Neuronal stem cell (in vitro differentiated cells): Measurements from ENCODE around the gene BCAN.
A peak's percentile ranks its signal among the peaks of the same experiment; 100 is the strongest.

Source experiments
- DNase-seq: peaks from one replicate; pipeline ENCODE4 v3.0.0-alpha.2; 2013; ENCODE audit warnings: low spot score
- H2AFZ ChIP-seq: one replicate; pipeline ENCODE4 v1.6.1; 2013; ENCODE audit warnings: mild to moderate bottlenecking, low read length, inconsistent platforms
- H2AK5ac ChIP-seq: 2 replicates; pipeline ENCODE4 v1.6.1; 2013; ENCODE audit warnings: low read depth, mild to moderate bottlenecking, inconsistent platforms, low read length, moderate library complexity, mixed read lengths
- H2BK120ac ChIP-seq: 2 replicates; pipeline ENCODE4 v1.6.1; 2013; ENCODE audit warnings: low read depth, mild to moderate bottlenecking, inconsistent platforms, low read length, moderate library complexity, mixed read lengths
- H2BK12ac ChIP-seq: one replicate; pipeline ENCODE4 v1.6.1; 2013; ENCODE audit warnings: low read length, inconsistent platforms
- H2BK15ac ChIP-seq: 2 replicates; pipeline ENCODE4 v1.6.1; 2013; ENCODE audit warnings: mild to moderate bottlenecking, low read length, inconsistent platforms, mixed read lengths
- H2BK5ac ChIP-seq: one replicate; pipeline ENCODE4 v1.6.1; 2013; ENCODE audit warnings: inconsistent platforms, mild to moderate bottlenecking, low read length, moderate library complexity
- H3K14ac ChIP-seq: one replicate; pipeline ENCODE4 v1.6.1; 2013; ENCODE audit warnings: low read length, inconsistent platforms
- H3K18ac ChIP-seq: 2 replicates; pipeline ENCODE4 v1.6.1; 2013; ENCODE audit warnings: low read length, inconsistent platforms
- H3K23ac ChIP-seq: 2 replicates; pipeline ENCODE4 v1.6.1; 2013; ENCODE audit warnings: low read depth, mild to moderate bottlenecking, mixed read lengths, low read length, inconsistent platforms; ENCODE audit not compliant: poor library complexity
- H3K27ac ChIP-seq: replicated peaks from 3 replicates; pipeline ENCODE4 v1.5.1; 2013; ENCODE audit warnings: low read length, inconsistent platforms
- H3K27me3 ChIP-seq, 3 experiments: 2 replicates each; pipeline ENCODE4 v1.6.1; 2013; ENCODE audit warnings: low read length in 3 of 3, mild to moderate bottlenecking in 2 of 3, inconsistent platforms in 1 of 3, low read depth in 1 of 3, mixed read lengths in 1 of 3, moderate library complexity in 1 of 3; ENCODE audit not compliant: control insufficient read depth in 3 of 3, insufficient read depth in 3 of 3
- H3K36me3 ChIP-seq, 2 donors: replicated peaks in 1 of 2; 2 replicates each; pipeline ENCODE4 v1.6.1; 2013; ENCODE audit warnings: low read length in 2 of 2; ENCODE audit not compliant: control insufficient read depth in 2 of 2, insufficient read depth in 2 of 2
- H3K4ac ChIP-seq: 2 replicates; pipeline ENCODE4 v1.6.1; 2013; ENCODE audit warnings: inconsistent platforms, mild to moderate bottlenecking, low read length, moderate library complexity
- H3K4me1 ChIP-seq, 2 donors: 1 replicate in 1 of 2; 2 replicates in 1 of 2; pipeline ENCODE4 v1.6.1; 2013; ENCODE audit warnings: low read length in 2 of 2, low read depth in 1 of 2; ENCODE audit not compliant: control insufficient read depth in 2 of 2, insufficient read depth in 1 of 2
- H3K4me2 ChIP-seq: one replicate; pipeline ENCODE4 v1.6.1; 2013; ENCODE audit warnings: mild to moderate bottlenecking, low read length, inconsistent platforms; ENCODE audit not compliant: insufficient read depth, poor library complexity, severe bottlenecking
- H3K4me3 ChIP-seq, 2 donors: 2 replicates each; pipeline ENCODE4 v1.5.1; 2013; ENCODE audit warnings: low read length in 2 of 2, mild to moderate bottlenecking in 2 of 2, inconsistent platforms in 1 of 2, moderate library complexity in 1 of 2
- H3K79me1 ChIP-seq: one replicate; pipeline ENCODE4 v1.6.1; 2013; ENCODE audit warnings: low read depth, mild to moderate bottlenecking, inconsistent platforms, low read length, moderate library complexity
- H3K9ac ChIP-seq: one replicate; pipeline ENCODE4 v1.6.1; 2013; ENCODE audit warnings: mild to moderate bottlenecking, low read depth, low read length, inconsistent platforms; ENCODE audit not compliant: poor library complexity
- H3K9me3 ChIP-seq, 2 donors: replicated peaks in 1 of 2; 2 replicates each; pipeline versions ENCODE3 to v1.6.1; 2013; ENCODE audit warnings: low read length in 2 of 2, mild to moderate bottlenecking in 2 of 2, inconsistent platforms in 1 of 2, low read depth in 1 of 2, mixed read lengths in 1 of 2, moderate library complexity in 1 of 2; ENCODE audit not compliant: control insufficient read depth in 2 of 2, insufficient read depth in 1 of 2
- H4K8ac ChIP-seq: one replicate; pipeline ENCODE4 v1.6.1; 2013; ENCODE audit warnings: low read depth, mild to moderate bottlenecking, inconsistent platforms, low read length, moderate library complexity
- H4K91ac ChIP-seq: one replicate; pipeline ENCODE4 v1.6.1; 2013; ENCODE audit warnings: low read length, low read depth, mild to moderate bottlenecking, inconsistent platforms; ENCODE audit not compliant: poor library complexity
- WGBS, 2 donors: extraction: QIAGEN DNeasy Blood & Tissue Kit; methylation state at CpG; one replicate each; pipeline ENCODE4 v1.1.7; 2013; ENCODE audit warnings: missing lambda C conversion rate in 2 of 2, mixed read lengths in 1 of 2; ENCODE audit not compliant: insufficient read length in 2 of 2, insufficient replicate concordance in 1 of 2; ENCODE audit errors: extremely low coverage in 2 of 2; 5-methylcytosine and 5-hydroxymethylcytosine counted together

The BCAN gene

GRCh38 chr1:156652992-156653355, 11.1 kb downstream of the BCAN start:
- Histone ChIP-seq H3K4me3 (no peak overlapping the region), H4K91ac (no peak overlapping the region), H2BK120ac (no peak overlapping the region), H3K36me3 (peaks cover 0 to 7% of the 10 kb centered on the region in 2 donors), H3K9ac (no peak overlapping the region), H3K4ac (no peak overlapping the region), H3K18ac (no peak overlapping the region), H3K9me3 (peaks cover 0 to 2% of the 10 kb centered on the region in 2 donors), H2AK5ac (no peak overlapping the region), H2BK15ac (no peak overlapping the region), H3K23ac (no peak overlapping the region), H2AFZ (no peak overlapping the region), H3K14ac (no peak overlapping the region), H2BK12ac (no peak overlapping the region), H4K8ac (no peak overlapping the region), H3K79me1 (no peaks in the 10 kb centered on the region), H2BK5ac (no peak overlapping the region), H3K27ac (no peak overlapping the region), H3K4me2 (no peak overlapping the region), H3K27me3 (peaks cover 5 to 60% (median 23%) of the 10 kb centered on the region in 3 experiments), H3K4me1 (peaks cover 9 to 12% of the 10 kb centered on the region in 2 donors)
- WGBS, 2 donors = no CpG with 5 or more reads among the region's 9 CpGs
- DNase-seq = no peak

DNA sequence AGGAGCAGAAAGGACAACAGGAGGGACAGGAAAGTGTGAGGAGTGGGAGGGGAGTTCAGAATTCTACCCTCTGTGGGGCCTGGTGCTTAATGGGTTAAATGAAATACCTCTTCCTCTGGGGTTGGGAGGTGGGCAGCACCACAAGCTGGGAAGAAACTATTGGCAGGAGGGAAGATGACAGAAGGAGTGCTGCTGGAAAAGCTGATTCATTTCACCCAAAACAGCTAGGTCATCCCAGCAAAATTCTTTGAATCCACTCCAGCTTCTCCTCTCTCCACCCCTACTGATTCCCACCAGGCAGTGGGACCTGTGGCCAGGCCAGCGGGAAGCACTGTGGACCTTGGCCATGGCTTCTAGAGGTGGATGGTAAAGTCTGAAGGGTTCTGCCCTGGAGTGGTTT, 12.8 kb downstream of the BCAN start:
- Histone ChIP-seq H3K4me1 (peaks cover 12 to 18% of the 10 kb centered on the region in 2 donors), H3K23ac (peak overlapping the region; percentile 17), H2BK15ac (no peak overlapping the region), H3K9me3 (no peaks in the 10 kb centered on the region), H2BK12ac (no peak overlapping the region), H3K4me2 (no peak overlapping the region), H3K79me1 (peaks cover 2% of the 10 kb centered on the region), H4K8ac (no peak overlapping the region), H3K18ac (no peak overlapping the region), H3K14ac (no peak overlapping the region), H3K4me3 (no peak overlapping the region), H3K9ac (no peak overlapping the region), H2AK5ac (no peak overlapping the region), H2AFZ (no peak overlapping the region), H3K36me3 (peaks cover 0 to 7% of the 10 kb centered on the region in 2 donors), H3K27me3 (peaks cover 5 to 57% (median 23%) of the 10 kb centered on the region in 3 experiments), H3K4ac (no peak overlapping the region), H2BK5ac (peak overlapping the region; percentile 29), H3K27ac (no peak overlapping the region), H4K91ac (no peak overlapping the region), H2BK120ac (no peak overlapping the region)
- no CpG with 5 or more reads among the region's 1 CpG for WGBS, 2 donors
- no peak for DNase-seq

DNA sequence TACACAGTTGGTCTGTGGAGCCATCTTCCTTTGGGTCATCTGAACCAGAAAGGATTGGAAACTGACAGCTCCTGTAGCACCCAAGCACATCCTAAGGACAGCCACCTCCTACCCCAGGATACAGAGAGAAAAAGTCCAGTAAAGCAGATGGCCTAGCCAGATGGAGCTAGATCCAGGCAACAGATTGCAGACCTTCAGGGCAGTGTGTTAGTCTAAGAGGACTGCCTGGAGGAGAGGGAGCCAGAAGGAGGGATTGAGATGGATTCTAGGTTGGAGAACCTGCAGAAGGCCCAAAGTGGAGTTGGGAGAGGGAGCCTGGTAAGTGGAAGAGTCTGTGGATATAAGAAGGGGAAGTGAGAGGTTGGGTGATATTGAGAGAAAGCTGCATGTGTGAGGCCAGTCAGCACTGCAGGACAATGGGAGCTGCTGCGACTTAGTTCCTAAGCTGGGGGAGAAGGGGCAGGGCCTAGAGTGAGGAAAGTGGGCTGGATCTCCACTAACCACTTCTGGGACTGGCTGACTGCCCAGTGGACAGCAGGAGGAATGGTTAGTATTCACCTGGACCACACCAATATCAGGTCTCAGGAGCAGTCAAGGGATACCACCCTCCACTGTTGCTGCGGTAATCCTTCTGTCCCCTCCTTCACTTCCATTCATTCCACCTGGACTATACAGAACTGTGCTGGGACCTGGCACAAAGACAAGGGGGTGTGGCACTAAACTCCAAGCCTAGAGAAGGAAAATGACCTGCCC, 13.4 kb downstream of the BCAN start:
- H4K8ac ChIP-seq = no peak overlapping the region
- no peak overlapping the region for H3K4me3 ChIP-seq
- H2BK15ac ChIP-seq = no peak overlapping the region
- H3K18ac ChIP-seq = no peak overlapping the region
- no peak overlapping the region for H2BK12ac ChIP-seq
- no peak for DNase-seq
- H2AK5ac ChIP-seq = no peak overlapping the region
- H2BK5ac ChIP-seq = no peak overlapping the region
- H3K36me3 ChIP-seq = peaks cover 0 to 7% of the 10 kb centered on the region in 2 donors
- no peak overlapping the region for H2BK120ac ChIP-seq
- H3K4ac ChIP-seq = no peak overlapping the region
- no peaks in the 10 kb centered on the region for H3K9me3 ChIP-seq
- no peak overlapping the region for H2AFZ ChIP-seq
- peak overlapping the region; percentile 17 for H3K23ac ChIP-seq
- H3K4me2 ChIP-seq = no peak overlapping the region
- H3K4me1 ChIP-seq = peaks cover 14 to 20% of the 10 kb centered on the region in 2 donors
- H3K79me1 ChIP-seq = peaks cover 4% of the 10 kb centered on the region
- no peak overlapping the region for H4K91ac ChIP-seq
- H3K27me3 ChIP-seq = peaks cover 5 to 54% (median 23%) of the 10 kb centered on the region in 3 experiments
- WGBS, 2 donors = no CpG with 5 or more reads among the region's 2 CpGs
- H3K27ac ChIP-seq = no peak overlapping the region
- peak overlapping the region; percentile 50 for H3K9ac ChIP-seq
- no peak overlapping the region for H3K14ac ChIP-seq

DNA sequence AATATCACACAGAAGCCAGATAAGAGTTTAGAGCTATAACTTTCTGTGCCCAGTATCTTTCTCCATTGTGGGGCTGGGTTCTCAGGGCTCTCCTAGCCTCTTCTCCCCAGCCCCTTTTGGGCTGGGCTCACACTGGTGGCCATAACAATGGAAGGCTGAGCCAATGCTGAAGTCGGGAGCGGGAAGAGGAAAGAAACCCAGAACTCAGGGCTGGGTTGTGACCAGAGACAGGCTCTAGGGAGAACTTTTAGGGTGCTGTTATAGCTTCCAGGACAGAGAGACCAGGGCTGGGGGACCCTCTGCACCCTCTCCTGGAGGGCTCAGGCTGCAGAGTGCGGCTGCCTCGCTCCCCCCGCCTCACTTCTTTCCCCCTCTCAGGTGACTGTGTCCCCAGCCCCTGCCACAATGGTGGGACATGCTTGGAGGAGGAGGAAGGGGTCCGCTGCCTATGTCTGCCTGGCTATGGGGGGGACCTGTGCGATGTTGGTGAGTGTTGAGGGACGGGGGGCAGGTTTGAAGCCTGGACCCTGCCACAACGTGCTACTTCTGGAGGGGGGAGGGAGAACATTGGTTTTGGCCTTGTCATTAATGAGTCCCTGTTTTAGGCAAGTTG, 14.1 kb downstream of the BCAN start:
- peak overlapping the region; percentile 59 for H3K23ac ChIP-seq
- H3K18ac ChIP-seq = peak overlapping the region; percentile 13
- H3K9ac ChIP-seq = peak overlapping the region; percentile 10
- no peak overlapping the region for H3K27ac ChIP-seq
- no peak overlapping the region for H2BK5ac ChIP-seq
- no peak overlapping the region for H3K14ac ChIP-seq
- no peak overlapping the region for H4K8ac ChIP-seq
- no peak overlapping the region for H2BK12ac ChIP-seq
- H3K4me1 ChIP-seq = peaks cover 21 to 27% of the 10 kb centered on the region in 2 donors
- H3K4ac ChIP-seq = no peak overlapping the region
- no peak for DNase-seq
- no peak overlapping the region for H2BK15ac ChIP-seq
- H3K4me2 ChIP-seq = no peak overlapping the region
- no peak overlapping the region for H2BK120ac ChIP-seq
- no CpG with 5 or more reads among the region's 9 CpGs for WGBS, 2 donors
- peaks cover 5 to 49% (median 23%) of the 10 kb centered on the region in 3 experiments for H3K27me3 ChIP-seq
- H2AFZ ChIP-seq = no peak overlapping the region
- no peak overlapping the region for H4K91ac ChIP-seq
- H3K79me1 ChIP-seq = peaks cover 4% of the 10 kb centered on the region
- H2AK5ac ChIP-seq = no peak overlapping the region
- H3K4me3 ChIP-seq = no peak overlapping the region
- peaks cover 0 to 7% of the 10 kb centered on the region in 2 donors for H3K36me3 ChIP-seq
- H3K9me3 ChIP-seq = no peaks in the 10 kb centered on the region
